Measurements from ENCODE around the gene CHI3L1.

CHI3L1 gene

DNA sequence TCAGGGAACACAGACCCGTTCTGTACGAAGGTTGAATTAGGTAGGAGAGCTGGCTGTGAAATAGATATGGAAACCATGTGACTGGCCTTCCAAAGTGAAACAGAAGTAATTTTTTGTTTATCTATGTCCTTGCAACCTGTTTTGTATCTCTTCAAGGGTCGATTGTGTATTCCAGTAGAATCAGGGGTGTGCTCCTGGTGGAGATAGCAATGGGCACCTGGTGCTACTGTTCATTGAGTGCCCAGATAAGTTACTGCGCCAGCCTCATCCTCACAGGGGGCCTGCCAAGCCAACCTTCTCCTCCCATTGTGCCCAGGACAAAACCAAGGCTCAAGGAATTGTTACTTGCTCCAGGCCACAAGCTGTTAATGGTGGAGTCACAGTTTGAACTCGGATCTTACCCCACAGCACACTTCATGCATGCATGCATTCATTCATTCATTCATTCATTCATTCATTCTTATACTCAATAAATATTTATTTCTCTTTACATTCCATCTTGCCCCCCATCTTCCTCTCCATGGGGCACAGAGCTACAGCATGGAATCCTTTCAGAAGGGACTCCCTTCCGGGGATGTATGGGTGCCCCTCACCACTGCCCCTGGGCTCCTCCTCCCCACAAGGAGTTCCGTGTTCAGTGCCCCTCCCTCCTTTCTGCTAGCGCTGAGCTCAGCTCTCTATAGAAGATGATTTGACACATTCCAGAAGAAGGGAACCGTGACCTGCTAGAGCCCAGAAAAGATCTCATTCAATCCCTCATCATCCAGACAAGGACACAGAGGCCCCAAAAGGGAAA is 34.9 kb downstream of the CHI3L1 start:
- no peak for DNase-seq (ENCODE audit: low read depth in 2 of 2)

DNA sequence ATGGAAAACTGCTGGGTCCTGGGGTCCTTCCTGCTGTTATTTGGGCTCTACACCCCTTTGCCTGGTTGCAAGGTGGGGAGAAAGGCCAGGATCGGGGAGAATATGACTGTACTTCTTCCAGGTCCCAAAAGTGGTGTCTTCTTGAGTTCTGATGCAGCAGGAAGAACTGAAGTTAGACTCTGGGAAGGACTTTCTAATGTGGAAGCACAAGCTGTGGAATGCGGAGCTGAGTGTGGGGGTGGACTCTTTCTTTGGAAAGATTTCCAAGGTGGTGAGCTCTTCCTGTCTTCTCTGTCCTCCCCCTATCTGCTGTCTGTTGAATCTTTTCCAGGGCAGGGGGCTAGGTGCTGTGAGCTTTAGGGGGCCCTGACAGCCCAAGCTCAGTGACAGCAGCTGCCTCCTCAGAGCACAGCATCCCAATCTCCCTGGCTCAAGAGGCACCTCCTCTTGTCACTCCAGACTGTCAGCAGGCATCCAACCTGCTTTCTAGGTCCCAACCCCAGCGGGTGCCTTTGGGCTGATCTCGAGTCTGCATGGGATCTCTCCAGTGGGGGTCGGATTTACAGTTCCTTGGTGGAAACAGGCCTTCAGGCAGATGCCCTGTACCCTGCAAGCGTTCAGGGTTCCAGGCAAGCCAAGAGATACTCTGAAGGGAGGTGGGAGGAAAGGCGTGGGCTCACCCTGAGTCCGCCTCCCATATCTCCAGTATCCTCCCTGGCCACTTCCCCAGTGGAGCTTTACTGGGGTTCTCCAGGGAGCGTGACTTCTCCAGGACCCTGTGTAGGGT is 35.8 kb downstream of the CHI3L1 start:
- DNase-seq (ENCODE audit: low read depth in 2 of 2) = no peak

DNA sequence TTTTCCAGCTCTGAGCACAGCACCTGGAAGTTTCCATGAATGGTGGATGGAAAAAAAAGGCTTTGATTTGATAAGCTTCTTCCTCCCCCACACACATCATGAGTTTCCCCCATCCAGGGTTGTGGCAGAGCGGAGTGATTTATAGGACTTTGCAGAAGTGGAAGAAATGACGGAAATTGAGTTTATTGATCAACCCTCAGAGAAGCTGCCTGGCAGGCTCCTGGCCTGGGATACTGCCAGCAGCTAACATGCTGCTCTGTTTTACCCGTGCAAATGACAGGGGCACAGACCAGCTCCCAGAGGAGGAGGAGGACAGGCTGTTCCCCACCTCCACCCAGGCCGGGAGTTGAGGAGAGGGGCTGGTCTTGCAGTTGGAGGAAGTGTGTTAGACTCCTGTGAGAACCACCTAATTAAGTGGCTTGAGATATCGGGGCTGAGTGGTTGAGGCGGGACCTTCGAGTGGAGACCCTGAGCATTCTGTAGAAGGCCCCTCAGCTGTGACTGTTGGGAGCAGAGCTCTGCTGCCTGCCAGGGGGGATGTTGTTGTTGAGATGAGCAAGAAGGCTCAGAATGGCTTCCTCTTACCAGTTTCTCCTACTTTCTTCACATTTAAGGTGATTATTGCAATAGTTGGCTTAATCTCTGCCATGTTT is 37.2 kb downstream of the CHI3L1 start:
- DNase-seq (ENCODE audit: low read depth in 2 of 2) = no peak

DNA sequence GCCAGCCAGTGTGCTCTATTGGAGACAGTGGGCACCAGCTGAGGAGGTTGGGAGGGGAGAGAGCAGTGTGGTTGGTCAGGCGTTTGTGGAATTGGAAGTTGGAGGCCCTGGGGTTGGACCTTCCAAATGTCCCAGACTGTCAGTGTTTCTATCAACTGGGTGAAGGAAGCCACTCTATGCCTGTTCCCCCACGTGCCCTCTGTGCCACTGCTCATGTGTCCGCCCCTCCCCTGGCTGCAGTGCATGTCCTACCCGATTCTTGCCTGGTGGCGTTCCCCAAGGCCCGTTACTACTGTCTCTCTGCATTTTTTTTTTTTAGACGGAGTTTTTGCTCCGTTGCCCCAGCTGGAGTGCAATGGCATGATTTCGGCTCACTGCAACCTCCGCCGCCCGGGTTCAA is 37.9 kb downstream of the CHI3L1 start:
- DNase-seq (ENCODE audit: low read depth in 2 of 2) = no peak

DNA sequence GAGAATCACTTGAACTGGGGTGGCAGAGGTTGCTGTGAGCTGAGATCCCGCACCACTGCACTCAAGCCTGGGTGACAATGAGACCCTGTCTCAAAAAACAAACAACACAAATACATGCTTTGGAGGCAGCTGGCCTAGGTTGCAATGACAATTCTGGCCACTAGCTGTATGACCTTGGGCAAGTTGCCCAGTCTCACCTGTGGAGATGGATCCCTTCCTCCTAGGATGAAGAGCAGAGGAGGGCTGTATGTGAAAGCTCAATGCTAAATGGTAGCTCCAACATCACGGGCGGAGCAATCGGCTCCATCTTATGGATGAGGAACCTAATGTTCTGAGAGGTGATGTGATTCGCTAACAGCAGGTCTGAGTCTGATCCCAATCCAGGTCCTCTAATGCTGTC is 38.4 kb downstream of the CHI3L1 start:
- DNase-seq (ENCODE audit: low read depth in 2 of 2) = no peak

DNA sequence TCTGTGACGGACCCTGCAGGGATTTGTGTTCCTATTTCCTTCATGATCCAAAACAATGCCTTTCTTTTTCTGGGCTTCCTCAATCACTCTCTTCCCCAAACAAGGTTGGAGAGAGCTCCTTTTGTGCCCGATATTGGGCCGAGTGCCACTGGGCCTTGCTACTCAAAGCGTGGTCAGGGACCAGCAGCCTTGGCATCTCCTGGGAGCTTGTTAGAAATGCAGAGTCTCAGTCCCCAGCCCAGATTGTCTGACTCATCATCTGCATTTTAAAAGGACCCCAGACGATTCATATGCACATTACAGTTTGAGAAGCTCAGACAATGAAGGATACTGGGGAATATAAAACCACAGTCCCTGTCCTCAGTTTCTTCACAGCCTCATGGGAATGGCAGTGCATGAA is 39.1 kb downstream of the CHI3L1 start:
- no peak for DNase-seq (ENCODE audit: low read depth in 2 of 2)

DNA sequence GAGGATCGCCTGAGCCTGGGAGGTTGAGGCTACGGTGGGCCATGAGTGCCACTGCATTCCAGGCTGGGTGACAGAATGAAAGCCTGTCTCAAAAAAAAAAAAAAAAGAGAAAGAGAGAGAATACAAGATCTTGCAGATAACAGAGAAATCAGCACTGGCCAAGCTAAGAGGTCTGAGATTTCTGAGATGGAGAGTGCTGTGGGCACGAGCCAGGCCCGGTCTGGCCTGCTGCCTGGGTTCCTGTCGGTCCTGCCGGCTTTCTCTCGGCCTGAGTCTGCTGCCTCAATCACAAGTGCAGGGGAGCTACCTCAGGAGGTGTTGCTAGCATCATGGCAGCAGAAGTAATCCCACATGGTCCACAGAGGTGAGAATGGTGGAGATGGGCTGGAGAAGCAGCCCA is 40.0 kb downstream of the CHI3L1 start:
- DNase-seq (ENCODE audit: low read depth in 2 of 2) = no peak

DNA sequence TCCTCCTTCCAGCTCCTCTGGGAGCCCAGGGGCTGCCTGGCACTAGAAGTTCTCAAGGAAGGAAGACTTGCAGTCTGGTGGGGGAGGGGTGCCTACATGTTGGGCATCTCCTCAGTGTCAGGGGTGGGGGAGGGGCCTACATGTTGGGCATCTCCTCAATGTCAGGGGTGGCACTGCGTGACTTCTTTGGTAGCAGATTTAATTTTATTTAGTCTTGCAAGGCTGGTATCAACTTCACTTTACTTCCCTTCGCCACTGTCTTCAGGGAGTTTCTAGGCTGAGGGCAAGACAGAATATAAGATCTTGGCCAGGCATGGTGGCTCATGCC is 40.5 kb downstream of the CHI3L1 start:
- DNase-seq (ENCODE audit: low read depth in 2 of 2) = no peak

DNA sequence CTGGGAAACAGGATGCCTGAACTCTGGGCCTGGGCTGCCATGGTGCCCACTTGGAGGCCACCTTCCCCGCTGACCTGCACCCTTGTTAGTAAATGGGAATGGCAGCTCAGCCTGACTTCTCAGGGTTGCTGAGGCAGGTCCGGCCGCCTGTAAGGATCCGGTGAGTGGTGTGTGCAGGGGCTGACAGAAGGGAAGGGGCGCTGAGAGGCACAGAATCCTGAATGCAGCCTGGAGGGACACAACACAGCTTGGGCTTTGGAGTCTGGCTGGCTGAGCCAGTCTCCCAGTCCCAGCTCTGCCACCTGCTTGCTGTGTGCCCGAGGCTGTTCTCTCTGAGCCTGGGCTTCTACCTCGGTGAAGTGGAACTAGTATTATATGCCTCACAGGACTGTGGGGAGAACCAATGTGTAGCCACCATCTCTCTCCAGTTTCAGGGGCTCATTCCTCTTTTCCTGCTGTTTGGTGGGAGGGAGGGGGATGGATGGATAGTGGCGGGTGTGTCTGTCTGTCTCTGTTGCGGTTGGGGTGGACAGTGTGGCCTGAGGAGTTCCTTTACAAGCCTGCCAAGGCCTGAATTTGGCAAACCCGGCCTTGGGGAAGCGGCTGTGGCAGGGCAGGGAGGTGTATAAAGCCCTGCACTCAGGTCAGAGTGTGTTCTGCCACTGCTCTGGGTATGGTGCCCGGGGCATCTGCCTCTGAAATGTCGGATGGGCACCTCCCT is 41.0 kb downstream of the CHI3L1 start:
- no peak for DNase-seq (ENCODE audit: low read depth in 2 of 2)

DNA sequence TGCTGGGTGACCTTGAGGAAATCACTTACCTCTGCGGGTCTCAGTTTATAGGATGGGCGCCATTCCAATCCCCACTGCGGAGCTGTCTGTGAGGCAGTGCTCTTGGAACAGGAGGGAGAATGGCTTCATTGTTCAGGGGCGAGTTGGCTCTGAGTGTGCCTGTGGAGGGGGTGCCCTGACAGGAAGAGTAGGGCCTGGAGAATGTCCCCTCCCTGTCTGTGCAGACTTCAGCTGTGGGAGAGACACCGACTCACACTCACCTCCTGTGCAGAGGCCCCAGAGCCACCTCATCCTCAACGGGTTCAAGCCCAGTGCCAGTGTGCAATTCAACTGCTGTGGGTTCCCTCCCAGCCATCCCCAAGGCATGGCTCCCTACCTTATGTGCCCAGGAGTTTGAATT is 41.8 kb downstream of the CHI3L1 start:
- DNase-seq (ENCODE audit: low read depth in 2 of 2) = no peak

DNA sequence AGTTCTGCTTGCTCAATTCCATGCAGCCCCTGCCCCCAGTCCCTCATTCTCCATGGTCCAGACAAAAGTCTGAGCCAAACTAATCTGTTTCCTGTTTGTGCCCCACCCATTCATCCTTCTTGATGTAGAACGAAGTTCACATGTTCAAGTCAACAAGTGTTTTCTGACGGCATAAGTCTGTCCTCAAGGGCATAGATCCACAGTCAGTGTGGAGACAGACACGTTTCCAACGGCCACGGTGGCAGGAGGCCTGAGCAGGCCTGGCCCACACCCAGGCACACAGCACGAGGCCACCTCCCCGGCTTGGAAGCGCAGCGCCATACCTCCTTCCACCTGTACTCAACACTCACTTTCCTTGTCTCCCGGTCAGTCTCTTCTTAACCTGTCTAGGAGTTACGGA is 42.9 kb downstream of the CHI3L1 start:
- DNase-seq (ENCODE audit: low read depth in 2 of 2) = no peak

DNA sequence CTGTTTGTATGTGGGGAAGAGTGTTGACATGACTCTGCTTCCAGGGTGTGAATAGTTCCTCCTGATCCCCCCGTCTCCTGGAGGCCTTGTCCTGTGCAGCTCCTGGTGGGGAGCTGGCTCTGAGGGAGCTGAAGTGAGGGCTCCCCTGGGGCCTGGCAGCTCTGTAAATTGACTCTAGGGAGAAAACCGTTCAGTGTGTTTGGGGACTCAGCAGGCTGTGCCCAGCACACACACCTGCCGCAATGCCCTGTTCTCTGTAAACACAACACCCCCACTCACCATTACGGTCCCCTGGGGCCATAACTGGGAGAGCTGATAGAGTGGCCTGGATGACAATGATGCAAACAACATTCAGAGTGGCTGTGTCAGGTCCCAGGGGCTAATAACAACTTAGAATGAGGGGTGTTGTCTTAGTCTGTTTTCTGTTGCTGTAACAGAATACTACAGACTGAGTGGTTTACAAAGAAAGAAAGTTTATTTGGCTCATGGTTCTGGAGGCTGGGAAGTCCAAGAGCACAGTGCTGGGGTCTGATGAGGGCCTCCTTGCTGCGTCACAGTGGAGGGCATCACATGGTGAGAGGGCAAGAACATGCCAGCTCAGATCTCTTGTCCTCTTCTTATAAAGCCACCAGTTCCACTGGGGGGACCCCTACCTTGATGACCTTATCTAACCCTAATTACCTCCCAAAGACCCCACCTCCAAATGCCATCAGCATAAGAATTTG is 43.7 kb downstream of the CHI3L1 start:
- DNase-seq (ENCODE audit: low read depth in 2 of 2) = no peak

DNA sequence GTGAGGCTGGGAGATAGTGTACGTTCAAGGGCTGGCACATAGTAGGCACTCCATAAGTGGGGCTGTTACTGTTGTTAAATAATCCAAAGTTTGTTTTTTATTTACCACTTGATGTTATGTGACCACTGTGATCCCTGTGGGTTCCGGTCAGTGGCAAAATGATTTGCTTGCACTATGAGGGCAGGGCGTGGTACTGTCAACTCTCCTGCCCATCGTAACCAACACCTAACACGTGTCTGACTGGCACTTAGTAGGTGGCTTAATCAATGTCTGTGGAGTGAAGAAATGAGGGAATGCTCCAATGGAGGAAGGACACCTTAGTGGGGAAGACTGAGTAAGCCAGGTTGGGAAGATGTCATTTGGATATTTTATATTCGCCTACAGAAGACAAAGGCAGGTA is 44.4 kb downstream of the CHI3L1 start:
- no peak for DNase-seq (ENCODE audit: low read depth in 2 of 2)

DNA sequence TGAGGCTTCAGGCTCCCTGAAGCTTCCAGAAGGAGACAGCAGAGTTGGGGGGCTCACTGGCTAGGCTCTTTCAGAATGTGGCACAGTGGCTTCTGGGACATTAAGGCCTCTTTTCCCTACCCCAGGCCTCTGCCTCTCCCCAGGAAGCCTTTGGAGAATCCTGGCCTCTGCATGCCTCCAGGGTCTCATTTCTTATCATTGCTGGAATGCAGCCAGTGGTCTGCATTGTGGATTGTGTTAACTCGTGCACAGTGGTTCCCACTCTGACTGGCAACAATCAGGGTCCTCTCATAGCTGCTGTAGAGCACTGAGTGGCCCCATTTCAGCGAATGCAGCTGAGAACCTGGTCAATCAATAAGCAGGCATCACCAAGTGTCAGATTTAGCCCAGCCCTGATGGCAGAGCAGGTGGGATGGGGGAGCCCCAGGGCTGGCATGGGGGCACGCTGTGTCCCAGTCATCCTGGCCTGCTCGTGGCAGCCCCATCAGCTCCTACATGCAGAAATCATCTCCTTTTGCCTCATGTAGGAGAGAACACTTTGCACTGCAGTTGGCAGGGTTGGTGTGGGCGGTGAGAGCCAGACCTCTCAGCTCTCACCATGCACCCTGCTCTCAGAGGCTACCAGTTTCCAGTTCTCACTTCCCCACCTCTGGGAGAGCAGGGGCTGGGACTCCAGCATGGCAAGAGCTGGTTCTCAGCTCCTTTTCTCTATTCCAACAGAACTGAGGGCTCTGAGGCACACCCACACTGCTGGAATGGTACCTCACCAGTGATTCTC is 45.6 kb downstream of the CHI3L1 start:
- no peak for DNase-seq (ENCODE audit: low read depth in 2 of 2)

DNA sequence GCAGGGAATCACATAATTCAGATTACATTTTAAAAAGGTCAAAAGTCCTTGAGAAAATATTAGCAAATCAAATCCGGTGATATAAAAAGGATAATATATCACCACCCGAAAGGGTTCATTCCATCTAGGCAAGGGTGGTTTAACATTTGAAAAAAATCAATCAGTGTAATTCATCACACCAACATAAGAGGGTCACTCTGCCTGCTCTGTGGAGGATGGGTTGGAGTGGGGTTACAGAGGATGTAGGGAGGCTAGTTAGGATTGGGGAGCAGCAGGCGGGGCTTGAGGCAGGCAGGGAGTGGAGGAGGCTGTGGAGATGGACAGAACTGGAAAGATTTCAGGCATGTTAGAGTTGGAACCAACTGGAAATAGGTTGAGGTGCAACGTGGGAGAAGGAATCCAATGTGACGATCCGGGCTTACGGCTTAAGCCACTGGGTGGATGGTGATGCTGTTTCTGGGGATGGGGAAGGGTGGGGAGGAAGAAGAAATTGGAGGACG is 46.5 kb downstream of the CHI3L1 start:
- DNase-seq (ENCODE audit: low read depth in 2 of 2) = no peak

DNA sequence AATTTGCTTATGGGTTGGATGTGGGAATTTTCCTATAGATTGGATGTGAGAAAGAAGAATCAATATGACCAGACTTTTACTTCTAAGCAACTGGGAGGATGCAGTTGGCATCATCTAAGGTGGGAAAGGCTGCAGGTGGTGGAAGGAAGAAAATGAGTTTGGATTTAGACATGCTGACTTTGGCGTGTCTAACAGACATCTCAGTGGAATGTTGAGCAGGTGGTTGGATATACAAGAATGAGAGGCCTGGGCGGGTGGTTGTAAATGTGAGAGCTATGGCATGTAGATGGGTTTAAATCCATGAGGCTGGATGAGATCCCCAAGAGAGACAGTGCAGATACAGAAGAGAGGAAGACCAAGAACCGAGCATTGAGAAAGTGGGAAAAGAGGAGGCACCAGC is 48.4 kb downstream of the CHI3L1 start:
- DNase-seq (ENCODE audit: low read depth in 2 of 2) = no peak

DNA sequence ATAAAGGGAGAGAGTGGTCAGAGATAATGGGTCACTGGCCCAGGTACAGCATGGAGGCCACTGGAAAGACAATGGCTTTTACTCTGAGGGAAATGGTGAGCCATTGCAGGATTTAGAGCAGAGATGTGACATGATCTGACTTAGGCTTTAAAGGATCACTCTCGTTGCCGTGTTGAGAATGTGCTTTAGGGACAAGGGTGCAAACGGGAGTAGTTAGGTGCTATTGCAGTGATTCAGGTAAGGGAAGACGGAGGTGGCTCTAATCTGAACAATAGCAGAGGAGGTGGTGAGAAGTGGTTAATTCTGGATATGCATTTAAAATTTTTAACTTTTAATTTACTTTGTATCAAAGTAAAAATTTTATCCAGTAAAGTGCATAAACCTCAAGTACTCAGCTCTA is 49.2 kb downstream of the CHI3L1 start:
- DNase-seq (ENCODE audit: low read depth in 2 of 2) = no peak

DNA sequence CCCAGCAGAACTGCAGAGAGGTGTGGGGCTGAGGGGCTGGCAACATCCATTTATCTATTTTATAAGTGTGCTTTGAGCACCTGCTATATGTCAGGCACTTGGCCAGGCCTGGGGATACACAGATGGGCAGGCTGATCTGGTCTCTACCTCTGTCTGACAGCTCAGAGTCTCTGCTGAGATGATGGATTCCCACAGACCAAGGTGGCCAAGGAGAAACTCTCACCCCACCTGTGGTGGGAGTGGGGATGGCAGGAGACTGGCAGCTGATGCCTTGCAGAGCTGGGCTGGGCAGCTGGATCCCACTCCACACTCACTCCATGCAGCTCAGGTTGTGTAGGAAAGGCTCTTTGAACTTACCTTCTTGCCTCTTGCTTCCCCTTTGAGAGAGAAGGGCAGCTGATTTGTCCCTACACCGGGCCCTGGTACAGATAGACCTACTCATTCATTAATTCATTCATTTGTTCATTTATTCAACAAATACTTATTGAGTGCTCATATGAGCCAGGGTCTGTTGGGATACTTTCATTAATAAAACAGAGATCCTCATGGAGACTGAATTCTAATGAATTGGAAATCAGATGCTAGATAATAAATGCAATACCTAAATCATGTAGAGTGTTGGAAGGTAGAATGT is 50.0 kb downstream of the CHI3L1 start:
- DNase-seq (ENCODE audit: low read depth in 2 of 2) = no peak

DNA sequence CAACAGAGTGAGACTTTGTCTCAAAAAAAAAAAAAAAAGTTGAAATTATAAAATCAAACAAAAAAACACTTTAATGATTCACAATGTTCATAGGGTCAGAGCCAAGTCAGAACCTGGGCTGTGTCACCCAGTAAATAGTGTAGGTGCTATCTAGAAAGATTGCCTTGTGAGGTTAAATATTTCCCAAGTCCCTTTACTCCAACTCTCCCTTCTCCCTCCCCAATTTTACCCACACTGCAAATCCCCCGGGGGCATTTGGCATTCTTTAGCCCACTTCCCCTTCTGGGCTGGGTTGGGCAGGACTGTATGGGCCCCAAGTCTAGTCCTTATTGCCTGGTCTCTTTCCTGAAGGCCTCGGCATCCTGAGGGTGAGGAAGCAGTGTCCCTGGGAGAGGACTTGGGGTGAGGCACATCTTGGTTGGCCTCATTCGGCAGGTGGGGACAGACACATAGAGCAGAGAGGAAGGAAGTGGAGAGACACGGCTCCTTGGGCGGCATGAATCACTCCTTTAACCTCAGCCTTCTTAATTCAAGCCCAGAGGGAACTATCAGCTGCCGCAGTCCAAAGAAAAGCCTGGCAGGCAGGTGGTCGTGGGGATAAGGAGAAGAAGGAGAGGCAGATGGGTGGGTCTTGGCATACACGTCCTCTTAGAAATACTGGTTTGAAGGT is 50.7 kb downstream of the CHI3L1 start:
- DNase-seq (ENCODE audit: low read depth in 2 of 2) = no peak

Measured in stimulated activated CD4-positive, alpha-beta T cell treated with anti-CD3 and anti-CD28 coated beads, Interleukin-15, amount 100 ng/mL, for 48 hours (primary cell).